ENCODE data around the gene RFC2.

Gene RFC2

GRCh38 chr7:74293577-74293908, 39.3 kb upstream of the RFC2 start:
- ChIA-PET POLR2A (no interaction called here), CTCF (interaction anchor here (0.6 to 1.1 kb wide), 2 partner anchors 18 to 87 kb away, joined by 3 read pairs; no protein-coding TSS in a partner anchor)
- H3K4me1 ChIP-seq (ENCODE audit: control insufficient read depth, insufficient read depth, low read length): peaks cover 5% of the 10 kb centered on the region; the same call in 1 of the 2 replicates
- no peak overlapping the region for H3K27ac ChIP-seq (ENCODE audit: extremely low read depth, low read depth, low read length)
- H3K4me3 ChIP-seq (ENCODE audit: low read depth, low read length): no peak overlapping the region
- no peaks in the 10 kb centered on the region for H3K36me3 ChIP-seq (ENCODE audit: control insufficient read depth in 2 of 2, insufficient read depth in 1 of 2, low read length in 2 of 2)
- H3K9me3 ChIP-seq (ENCODE audit: control insufficient read depth, insufficient read depth, low read depth, low read length): no peaks in the 10 kb centered on the region
- TF ChIP-seq, protein P1, sequence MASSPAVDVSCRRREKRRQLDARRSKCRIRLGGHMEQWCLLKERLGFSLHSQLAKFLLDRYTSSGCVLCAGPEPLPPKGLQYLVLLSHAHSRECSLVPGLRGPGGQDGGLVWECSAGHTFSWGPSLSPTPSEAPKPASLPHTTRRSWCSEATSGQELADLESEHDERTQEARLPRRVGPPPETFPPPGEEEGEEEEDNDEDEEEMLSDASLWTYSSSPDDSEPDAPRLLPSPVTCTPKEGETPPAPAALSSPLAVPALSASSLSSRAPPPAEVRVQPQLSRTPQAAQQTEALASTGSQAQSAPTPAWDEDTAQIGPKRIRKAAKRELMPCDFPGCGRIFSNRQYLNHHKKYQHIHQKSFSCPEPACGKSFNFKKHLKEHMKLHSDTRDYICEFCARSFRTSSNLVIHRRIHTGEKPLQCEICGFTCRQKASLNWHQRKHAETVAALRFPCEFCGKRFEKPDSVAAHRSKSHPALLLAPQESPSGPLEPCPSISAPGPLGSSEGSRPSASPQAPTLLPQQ (tag by site-specific recombination; IDR thresholded peaks at IDR 0.05): no peak
- TF ChIP-seq ZNF560 (tag by site-specific recombination; IDR thresholded peaks at IDR 0.05; ENCODE audit: borderline replicate concordance): no peak
- no peak for TF ChIP-seq PRDM4 (tag by site-specific recombination; IDR thresholded peaks at IDR 0.05)
- TF ChIP-seq ZNF341 (tag by site-specific recombination; IDR thresholded peaks at IDR 0.05; ENCODE audit: low read depth): no peak

- Histone ChIP-seq H3K4me1 (ENCODE audit: control insufficient read depth, insufficient read depth, low read length) (peaks cover 5% of the 10 kb centered on the region; the same call in 1 of the 2 replicates), H3K36me3 (ENCODE audit: control insufficient read depth in 2 of 2, insufficient read depth in 1 of 2, low read length in 2 of 2) (no peaks in the 10 kb centered on the region), H3K9me3 (ENCODE audit: control insufficient read depth, insufficient read depth, low read depth, low read length) (no peaks in the 10 kb centered on the region), H3K4me3 (ENCODE audit: low read depth, low read length) (no peak overlapping the region), H3K27ac (ENCODE audit: extremely low read depth, low read depth, low read length) (no peak overlapping the region)
- POLR2A ChIA-PET: no interaction called here
- TF ChIP-seq ZNF248 (tag by site-specific recombination; IDR thresholded peaks at IDR 0.05) (no peak), ZNF133 (tag by site-specific recombination; IDR thresholded peaks at IDR 0.05) (no peak), IKZF3 (tag by site-specific recombination; IDR thresholded peaks at IDR 0.05) (no peak), BCL11B (tag by site-specific recombination; IDR thresholded peaks at IDR 0.05; ENCODE audit: low read depth) (no peak), ZBTB17 (tag by site-specific recombination; IDR thresholded peaks at IDR 0.05) (no peak), ZNF621 (tag by site-specific recombination; IDR thresholded peaks at IDR 0.05) (no peak), ZNF530 (tag by site-specific recombination; IDR thresholded peaks at IDR 0.05; ENCODE audit: low read depth) (no peak), ZNF266 (tag by site-specific recombination; IDR thresholded peaks at IDR 0.05; ENCODE audit: low read depth) (no peak), ZBTB7A (tag by site-specific recombination; IDR thresholded peaks at IDR 0.05; ENCODE audit: low read depth) (no peak), ZSCAN23 (tag by site-specific recombination; IDR thresholded peaks at IDR 0.05) (no peak), ZNF302 (tag by site-specific recombination; IDR thresholded peaks at IDR 0.05; ENCODE audit: low read depth) (no peak), ZNF654 (tag by site-specific recombination; IDR thresholded peaks at IDR 0.05; ENCODE audit: low read depth) (no peak), ZFP3 (tag by site-specific recombination; IDR thresholded peaks at IDR 0.05; ENCODE audit: low read depth) (no peak), ZNF510 (tag by site-specific recombination; IDR thresholded peaks at IDR 0.05; ENCODE audit: insufficient replicate concordance) (no peak), EGR2 (tag by site-specific recombination; IDR thresholded peaks at IDR 0.05; ENCODE audit: low read depth) (no peak)
- TF ChIP-seq, protein P2, sequence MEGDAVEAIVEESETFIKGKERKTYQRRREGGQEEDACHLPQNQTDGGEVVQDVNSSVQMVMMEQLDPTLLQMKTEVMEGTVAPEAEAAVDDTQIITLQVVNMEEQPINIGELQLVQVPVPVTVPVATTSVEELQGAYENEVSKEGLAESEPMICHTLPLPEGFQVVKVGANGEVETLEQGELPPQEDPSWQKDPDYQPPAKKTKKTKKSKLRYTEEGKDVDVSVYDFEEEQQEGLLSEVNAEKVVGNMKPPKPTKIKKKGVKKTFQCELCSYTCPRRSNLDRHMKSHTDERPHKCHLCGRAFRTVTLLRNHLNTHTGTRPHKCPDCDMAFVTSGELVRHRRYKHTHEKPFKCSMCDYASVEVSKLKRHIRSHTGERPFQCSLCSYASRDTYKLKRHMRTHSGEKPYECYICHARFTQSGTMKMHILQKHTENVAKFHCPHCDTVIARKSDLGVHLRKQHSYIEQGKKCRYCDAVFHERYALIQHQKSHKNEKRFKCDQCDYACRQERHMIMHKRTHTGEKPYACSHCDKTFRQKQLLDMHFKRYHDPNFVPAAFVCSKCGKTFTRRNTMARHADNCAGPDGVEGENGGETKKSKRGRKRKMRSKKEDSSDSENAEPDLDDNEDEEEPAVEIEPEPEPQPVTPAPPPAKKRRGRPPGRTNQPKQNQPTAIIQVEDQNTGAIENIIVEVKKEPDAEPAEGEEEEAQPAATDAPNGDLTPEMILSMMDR (tag by site-specific recombination; IDR thresholded peaks at IDR 0.05): no peak
- TF ChIP-seq, protein P3, sequence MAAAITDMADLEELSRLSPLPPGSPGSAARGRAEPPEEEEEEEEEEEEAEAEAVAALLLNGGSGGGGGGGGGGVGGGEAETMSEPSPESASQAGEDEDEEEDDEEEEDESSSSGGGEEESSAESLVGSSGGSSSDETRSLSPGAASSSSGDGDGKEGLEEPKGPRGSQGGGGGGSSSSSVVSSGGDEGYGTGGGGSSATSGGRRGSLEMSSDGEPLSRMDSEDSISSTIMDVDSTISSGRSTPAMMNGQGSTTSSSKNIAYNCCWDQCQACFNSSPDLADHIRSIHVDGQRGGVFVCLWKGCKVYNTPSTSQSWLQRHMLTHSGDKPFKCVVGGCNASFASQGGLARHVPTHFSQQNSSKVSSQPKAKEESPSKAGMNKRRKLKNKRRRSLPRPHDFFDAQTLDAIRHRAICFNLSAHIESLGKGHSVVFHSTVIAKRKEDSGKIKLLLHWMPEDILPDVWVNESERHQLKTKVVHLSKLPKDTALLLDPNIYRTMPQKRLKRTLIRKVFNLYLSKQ (tag by site-specific recombination; IDR thresholded peaks at IDR 0.05; ENCODE audit: borderline replicate concordance): no peak
- TF ChIP-seq, protein P4, sequence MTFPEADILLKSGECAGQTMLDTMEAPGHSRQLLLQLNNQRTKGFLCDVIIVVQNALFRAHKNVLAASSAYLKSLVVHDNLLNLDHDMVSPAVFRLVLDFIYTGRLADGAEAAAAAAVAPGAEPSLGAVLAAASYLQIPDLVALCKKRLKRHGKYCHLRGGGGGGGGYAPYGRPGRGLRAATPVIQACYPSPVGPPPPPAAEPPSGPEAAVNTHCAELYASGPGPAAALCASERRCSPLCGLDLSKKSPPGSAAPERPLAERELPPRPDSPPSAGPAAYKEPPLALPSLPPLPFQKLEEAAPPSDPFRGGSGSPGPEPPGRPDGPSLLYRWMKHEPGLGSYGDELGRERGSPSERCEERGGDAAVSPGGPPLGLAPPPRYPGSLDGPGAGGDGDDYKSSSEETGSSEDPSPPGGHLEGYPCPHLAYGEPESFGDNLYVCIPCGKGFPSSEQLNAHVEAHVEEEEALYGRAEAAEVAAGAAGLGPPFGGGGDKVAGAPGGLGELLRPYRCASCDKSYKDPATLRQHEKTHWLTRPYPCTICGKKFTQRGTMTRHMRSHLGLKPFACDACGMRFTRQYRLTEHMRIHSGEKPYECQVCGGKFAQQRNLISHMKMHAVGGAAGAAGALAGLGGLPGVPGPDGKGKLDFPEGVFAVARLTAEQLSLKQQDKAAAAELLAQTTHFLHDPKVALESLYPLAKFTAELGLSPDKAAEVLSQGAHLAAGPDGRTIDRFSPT (tag by site-specific recombination; IDR thresholded peaks at IDR 0.05): no peak
- CTCF ChIA-PET: interaction anchor here (0.6 to 1.1 kb wide), 3 partner anchors 18 to 86 kb away, joined by 3 read pairs; no protein-coding TSS in a partner anchor
Observed at GRCh38 chr7:74292757-74293576, 38.8 kb upstream of the RFC2 start.
